CD1c-positive myeloid dendritic cell (primary cell): ENCODE measurements around the gene AMER3.

ENCODE experiments used
- DNase-seq: peaks from one replicate; pipeline ENCODE4 v3.0.0-alpha.2; 2016; ENCODE audit errors: extremely low spot score

AMER3 gene

GRCh38 chr2:130785466-130786055 is 30.2 kb downstream of the AMER3 start:
- no peak for DNase-seq

- no peak for DNase-seq
These were observed 30.7 kb downstream of the AMER3 start for GRCh38 chr2:130786076-130786475.

GRCh38 chr2:130787841-130788240 is 32.5 kb downstream of the AMER3 start:
- no peak for DNase-seq

- no peak for DNase-seq
These were observed 35.0 kb downstream of the AMER3 start for GRCh38 chr2:130790312-130790711.

GRCh38 chr2:130790804-130791616 is 35.7 kb downstream of the AMER3 start:
- DNase-seq: no peak

- no peak for DNase-seq
These were observed 36.2 kb downstream of the AMER3 start for GRCh38 chr2:130791617-130791939.

GRCh38 chr2:130795431-130795830 is 40.1 kb downstream of the AMER3 start:
- DNase-seq: no peak

- DNase-seq: no peak
These were observed 41.0 kb downstream of the AMER3 start for GRCh38 chr2:130796290-130796689.

GRCh38 chr2:130797493-130798435 is 42.4 kb downstream of the AMER3 start:
- DNase-seq: peak; percentile 94

GRCh38 chr2:130798472-130799218 is 43.3 kb downstream of the AMER3 start:
- no peak for DNase-seq

- no peak for DNase-seq
These were observed 44.0 kb downstream of the AMER3 start for GRCh38 chr2:130799295-130799694.

- no peak for DNase-seq
These were observed 50.3 kb downstream of the AMER3 start for GRCh38 chr2:130805613-130806012.

GRCh38 chr2:130806370-130806769 is 51.0 kb downstream of the AMER3 start:
- DNase-seq: no peak

- no peak for DNase-seq
These were observed 52.5 kb downstream of the AMER3 start for GRCh38 chr2:130807659-130808385.

GRCh38 chr2:130808482-130809268 is 53.3 kb downstream of the AMER3 start:
- no peak for DNase-seq

- no peak for DNase-seq
These were observed 55.1 kb downstream of the AMER3 start for GRCh38 chr2:130810490-130810889.

- DNase-seq: no peak
These were observed 58.4 kb downstream of the AMER3 start for GRCh38 chr2:130813722-130814121.

GRCh38 chr2:130814931-130815680 is 59.8 kb downstream of the AMER3 start:
- no peak for DNase-seq
